ENCODE results near the gene HOXA7. TPM values are rescaled to one million over a fixed set of nuclear protein-coding genes. Genes with fewer than 3 reads are reported as not detected.

The HOXA7 gene
- total and polyA plus RNA-seq, 7 donors = 2.9 to 10.2 (median 6.2) TPM

GRCh38 chr7:27166531-27167505, 10.3 kb upstream of the HOXA7 start:
- peaks cover 25% of the 10 kb centered on the region for H3K4me1 ChIP-seq
- peak; percentile 17 to 77 for DNase-seq
- intact Hi-C loops (cut with DNase I) = loop anchor here (5.0 to 10.0 kb wide), 3 partner anchors 962 to 1602 kb away; partner anchors contain the start of genes CBX3 (in 1 of the 2) and HNRNPA2B1 (in 1 of the 2)
- H3K27ac ChIP-seq = peak overlapping the region; percentile 92
- TF ChIP-seq CTCF (IDR thresholded peaks at IDR 0.05) = no peak
- peak in 3 of 4 donors; percentile 3 to 16 (median 5) for ATAC-seq
- 16 to 19% (median 17%) methylated on average over 50 of the region's 50 CpGs for WGBS, 3 donors
- no peaks in the 10 kb centered on the region for H3K36me3 ChIP-seq (ENCODE audit: insufficient read depth in 1 of 2, low read depth in 1 of 2)
- peak overlapping the region; percentile 79 for H3K4me3 ChIP-seq
- H3K9me3 ChIP-seq = no peaks in the 10 kb centered on the region
- no peaks in the 10 kb centered on the region for H3K27me3 ChIP-seq (ENCODE audit: insufficient read depth in 3 of 3, low read length in 2 of 3)

GRCh38 chr7:27165996-27166530, 9.6 kb upstream of the HOXA7 start:
- Histone ChIP-seq H3K9me3 (no peaks in the 10 kb centered on the region), H3K27me3 (ENCODE audit: insufficient read depth in 3 of 3, low read length in 2 of 3) (no peaks in the 10 kb centered on the region), H3K27ac (peak overlapping the region; percentile 92), H3K4me1 (peaks cover 27% of the 10 kb centered on the region), H3K36me3 (ENCODE audit: insufficient read depth in 1 of 2, low read depth in 1 of 2) (no peaks in the 10 kb centered on the region), H3K4me3 (peak overlapping the region; percentile 79)
- DNase-seq (peak in 1 of 2 donors; percentile 75), ATAC-seq (peak in 3 of 4 donors; percentile 12 to 25 (median 15))
- WGBS, 3 donors = 5 to 8% (median 5%) methylated on average over 46 of the region's 46 CpGs
- intact Hi-C loops (cut with DNase I) = loop anchor here (2.0 to 10.0 kb wide), 4 partner anchors 961 to 1601 kb away; partner anchors contain the start of genes CBX3 (in 1 of the 2) and HNRNPA2B1 (in 1 of the 2)
- no peak for TF ChIP-seq CTCF (IDR thresholded peaks at IDR 0.05)

- intact Hi-C loops (cut with DNase I) = loop anchor here (2.0 to 10.0 kb wide), 4 partner anchors 961 to 1601 kb away; partner anchors contain the start of genes CBX3 (in 1 of the 2) and HNRNPA2B1 (in 1 of the 2)
- peaks cover 28% of the 10 kb centered on the region for H3K4me1 ChIP-seq
- peak; percentile 5 for TF ChIP-seq CTCF (IDR thresholded peaks at IDR 0.05)
- H3K4me3 ChIP-seq = peak within 1 kb of the TSS; percentile 79
- H3K27ac ChIP-seq = peak within 1 kb of the TSS; percentile 92
- ATAC-seq = peak; percentile 25 to 71 (median 66)
- WGBS, 3 donors = 1% methylated on average over 62 to 82 of the region's 82 CpGs
- peak; percentile 78 to 95 for DNase-seq
- no peaks in the 10 kb centered on the region for H3K27me3 ChIP-seq (ENCODE audit: insufficient read depth in 3 of 3, low read length in 2 of 3)
- no peaks in the 10 kb centered on the region for H3K36me3 ChIP-seq (ENCODE audit: insufficient read depth in 1 of 2, low read depth in 1 of 2)
- no peaks in the 10 kb centered on the region for H3K9me3 ChIP-seq
These were observed 8.9 kb upstream of the HOXA7 start, which contains the start of gene HOXA9 for GRCh38 chr7:27165089-27165995. Gene HOXA9, minus strand, starts transcription at chr7:27165537. Its CDS starts 80 bp downstream, at chr7:27165457.
